Hepatocyte (in vitro differentiated cells): ENCODE measurements around the gene TCP11. TPM values are rescaled to one million over a fixed set of nuclear protein-coding genes. Genes with fewer than 3 reads are reported as not detected.
A peak's percentile ranks its signal among the peaks of the same experiment; 100 is the strongest.

Experiments used
- DNase-seq: peaks from one replicate; pipeline ENCODE4 v3.0.0-alpha.2; 2016; ENCODE audit warnings: low spot score
- H2AFZ ChIP-seq: fragments of 200-600 bp; sonication (generic); 2 replicates; pipeline ENCODE4 v1.6.0; 2016; ENCODE audit warnings: antibody characterized with exemption, mild to moderate bottlenecking
- H3K27ac ChIP-seq: fragments of 200-600 bp; sonication (generic); 2 replicates; pipeline ENCODE4 v1.5.1; 2016; ENCODE audit warnings: mild to moderate bottlenecking
- H3K27me3 ChIP-seq: fragments of 200-600 bp; sonication (generic); 2 replicates; pipeline ENCODE4 v1.6.1; 2016
- H3K36me3 ChIP-seq: fragments of 200-600 bp; sonication (generic); replicated peaks from 2 replicates; pipeline ENCODE4 v1.5.1; 2016; ENCODE audit warnings: low read depth; ENCODE audit not compliant: insufficient read depth
- H3K4me1 ChIP-seq: fragments of 200-600 bp; sonication (generic); 2 replicates; pipeline ENCODE4 v1.5.1; 2016; ENCODE audit warnings: mild to moderate bottlenecking, moderate library complexity; ENCODE audit not compliant: insufficient read depth
- H3K4me2 ChIP-seq: fragments of 200-600 bp; sonication (generic); 2 replicates; pipeline ENCODE4 v1.6.0; 2016
- H3K4me3 ChIP-seq: fragments of 200-600 bp; sonication (generic); 2 replicates; pipeline ENCODE4 v1.5.1; 2016; ENCODE audit warnings: mild to moderate bottlenecking
- H3K79me2 ChIP-seq: fragments of 200-600 bp; sonication (generic); 2 replicates; pipeline ENCODE4 v1.6.0; 2017; ENCODE audit warnings: mild to moderate bottlenecking
- H3K9me2 ChIP-seq: fragments of 200-600 bp; sonication (generic); replicated peaks from 2 replicates; pipeline ENCODE4 v1.6.0; 2017; ENCODE audit warnings: mild to moderate bottlenecking; ENCODE audit not compliant: insufficient read depth
- H3K9me3 ChIP-seq: fragments of 200-600 bp; sonication (generic); 2 replicates; pipeline ENCODE4 v1.5.1; 2016; ENCODE audit warnings: low read depth, mild to moderate bottlenecking
- H4K20me1 ChIP-seq: fragments of 200-600 bp; sonication (generic); 2 replicates; pipeline ENCODE4 v1.6.0; 2016; ENCODE audit warnings: mild to moderate bottlenecking; ENCODE audit not compliant: insufficient read depth, poor library complexity, severe bottlenecking
- CTCF ChIP-seq: fragments of 200-600 bp; sonication (generic); IDR thresholded peaks from 2 replicates; pipeline ENCODE4 v1.5.1; 2016; ENCODE audit warnings: antibody characterized with exemption, mild to moderate bottlenecking; ENCODE audit not compliant: poor library complexity
- EZH2 ChIP-seq: fragments of 200-600 bp; sonication (generic); IDR thresholded peaks from 2 replicates; pipeline ENCODE4 v1.6.1; 2016; ENCODE audit warnings: antibody characterized with exemption, mild to moderate bottlenecking, borderline replicate concordance
- EZH2phosphoT487 ChIP-seq: fragments of 200-600 bp; sonication (generic); IDR thresholded peaks from one replicate; pipeline ENCODE4 v1.6.1; 2018; ENCODE audit warnings: antibody characterized with exemption, mild to moderate bottlenecking, low read depth, moderate library complexity; ENCODE audit not compliant: unreplicated experiment, severe bottlenecking
- WGBS: methylation state at CpG from one replicate; pipeline ENCODE4 v1.1.6; 2016; ENCODE audit warnings: low lambda C conversion rate; ENCODE audit errors: missing lambda C conversion rate; 5-methylcytosine and 5-hydroxymethylcytosine counted together
- polyA plus RNA-seq: library from polyadenylated mRNA; unstranded; fragments of >200 nt; fragmentation: Nextera tagmentation; extraction: Ambion mirVana; gene quantifications from 2 replicates; pipeline ENCODE4 v1.2.1, GENCODE V29; 2016
- total RNA-seq: library from RNA; depleted of rRNA; stranded (reverse); fragments of >200 nt; gene quantifications from 2 replicates; pipeline ENCODE4 v1.2.3, GENCODE V29; 2014

TCP11 gene
- total and polyA plus RNA-seq, 2 experiments from 2014 or later: not detected

GRCh38 chr6:35164277-35164676, 23.1 kb upstream of the TCP11 start:
- peaks cover 21% of the 10 kb centered on the region for H3K4me1 ChIP-seq
- H2AFZ ChIP-seq: no peak overlapping the region
- WGBS: 42% methylated on average over 6 of the region's 6 CpGs
- DNase-seq: no peak
- no peaks in the 10 kb centered on the region for H3K9me3 ChIP-seq
- no peaks in the 10 kb centered on the region for H3K9me2 ChIP-seq
- no peak overlapping the region for H3K27ac ChIP-seq
- no peak overlapping the region for H3K4me3 ChIP-seq
- TF ChIP-seq CTCF (no peak), EZH2 (no peak), EZH2phosphoT487 (no peak)
- H4K20me1 ChIP-seq: no peaks in the 10 kb centered on the region
- H3K27me3 ChIP-seq: no peaks in the 10 kb centered on the region
- H3K79me2 ChIP-seq: no peaks in the 10 kb centered on the region
- no peak overlapping the region for H3K4me2 ChIP-seq
- H3K36me3 ChIP-seq: no peaks in the 10 kb centered on the region

GRCh38 chr6:35163836-35164235, 22.7 kb upstream of the TCP11 start:
- DNase-seq: no peak
- Histone ChIP-seq H3K9me3 (no peaks in the 10 kb centered on the region), H3K27ac (peak overlapping the region; percentile 21), H3K4me3 (no peak overlapping the region), H2AFZ (no peak overlapping the region), H3K4me1 (peaks cover 21% of the 10 kb centered on the region), H3K36me3 (no peaks in the 10 kb centered on the region), H4K20me1 (no peaks in the 10 kb centered on the region), H3K79me2 (no peaks in the 10 kb centered on the region), H3K4me2 (no peak overlapping the region), H3K9me2 (no peaks in the 10 kb centered on the region), H3K27me3 (no peaks in the 10 kb centered on the region)
- 50% methylated on average over 7 of the region's 7 CpGs for WGBS
- TF ChIP-seq EZH2 (no peak), CTCF (no peak), EZH2phosphoT487 (no peak)

- H3K4me2 ChIP-seq: peak overlapping the region; percentile 8
- H3K27ac ChIP-seq: no peak overlapping the region
- TF ChIP-seq CTCF (no peak), EZH2phosphoT487 (no peak), EZH2 (no peak)
- peaks cover 21% of the 10 kb centered on the region for H3K4me1 ChIP-seq
- no peaks in the 10 kb centered on the region for H3K36me3 ChIP-seq
- H2AFZ ChIP-seq: no peak overlapping the region
- no peak overlapping the region for H3K4me3 ChIP-seq
- WGBS: 67% methylated on average over 5 of the region's 5 CpGs
- H4K20me1 ChIP-seq: no peaks in the 10 kb centered on the region
- no peak for DNase-seq
- H3K27me3 ChIP-seq: no peaks in the 10 kb centered on the region
- no peaks in the 10 kb centered on the region for H3K9me2 ChIP-seq
- H3K9me3 ChIP-seq: no peaks in the 10 kb centered on the region
- H3K79me2 ChIP-seq: no peaks in the 10 kb centered on the region
Observed at GRCh38 chr6:35161776-35162607, 20.9 kb upstream of the TCP11 start.
